ENCODE measurements around the gene UGT2B28. TPM values are rescaled to one million over a fixed set of nuclear protein-coding genes. Genes with fewer than 3 reads are reported as not detected.
"Not testable (repeated sequence)": the region's sequence is repeated elsewhere in the genome, so short reads cannot be mapped to it uniquely, and the experiment has no call there.

UGT2B28 gene
- total RNA-seq, 1 experiment from 2014 or later, result not detected

DNA sequence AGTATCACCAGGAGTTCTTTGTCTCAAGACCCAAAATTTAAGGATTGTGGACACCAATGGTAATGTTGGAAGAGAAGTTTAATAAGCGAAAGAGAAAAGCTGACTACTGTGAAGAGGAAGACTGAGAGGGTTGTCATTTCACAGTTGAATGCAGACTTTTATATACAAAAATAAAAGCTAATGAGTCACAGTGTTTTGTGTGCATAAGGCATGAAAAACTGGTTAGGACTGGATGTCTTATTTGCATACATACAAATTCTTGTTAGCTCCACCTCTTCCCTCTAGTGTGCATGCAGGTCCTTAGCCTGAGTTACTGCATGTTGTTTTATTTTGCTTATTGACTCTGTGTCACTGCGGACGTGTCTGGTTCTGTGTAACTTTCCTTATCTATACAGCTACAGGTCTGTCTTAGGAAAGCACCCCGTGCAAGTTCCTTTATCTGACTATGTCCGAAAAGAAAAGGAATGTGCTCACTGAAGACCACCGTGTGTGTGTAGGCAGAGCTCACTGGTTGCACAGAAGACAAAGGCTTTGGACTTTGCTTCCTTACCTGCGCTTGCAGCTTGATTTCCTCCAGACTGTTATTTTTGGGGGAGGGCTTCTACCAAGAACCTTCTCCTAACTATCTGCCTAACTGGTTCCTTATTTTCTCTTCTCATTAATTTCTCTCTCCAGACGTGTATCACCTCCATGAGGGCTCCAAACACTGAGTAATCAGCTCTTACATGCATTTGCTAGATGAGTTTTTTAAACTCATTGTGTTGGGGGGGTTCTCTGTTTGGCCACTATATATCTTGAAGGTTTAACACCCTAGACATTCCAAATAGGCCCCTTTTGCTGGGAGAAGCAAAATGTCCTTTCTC, 63.5 kb downstream of the UGT2B28 start:
- DNase-seq (ENCODE audit: low spot score), result not testable (repeated sequence)

Other genes starting within 250 kb of the UGT2B28 start
- gene UGT2B7, start 184.0 kb upstream of the UGT2B28 start, total RNA-seq (2014; rRNA removed; shearing (Covaris generic)), result 0.08 and 0.35 TPM in 2 replicates
- not detected in 2 replicates for gene UGT2B11, start 65.7 kb upstream of the UGT2B28 start, total RNA-seq (2014; rRNA removed; shearing (Covaris generic))
- 0.39 and 5.2 TPM in 2 replicates for gene UGT2B4, start 215.4 kb downstream of the UGT2B28 start, total RNA-seq (2014; rRNA removed; shearing (Covaris generic))